GF-D8 (cell line): ENCODE measurements around the gene TMTC3.
"Not testable (repeated sequence)": the region's sequence is repeated elsewhere in the genome, so short reads cannot be mapped to it uniquely, and the experiment has no call there.

Experiments used
- DNase-seq: peaks from one replicate; lab custom pipeline; 2025; lab: John Stamatoyannopoulos, UW

Gene TMTC3

DNA sequence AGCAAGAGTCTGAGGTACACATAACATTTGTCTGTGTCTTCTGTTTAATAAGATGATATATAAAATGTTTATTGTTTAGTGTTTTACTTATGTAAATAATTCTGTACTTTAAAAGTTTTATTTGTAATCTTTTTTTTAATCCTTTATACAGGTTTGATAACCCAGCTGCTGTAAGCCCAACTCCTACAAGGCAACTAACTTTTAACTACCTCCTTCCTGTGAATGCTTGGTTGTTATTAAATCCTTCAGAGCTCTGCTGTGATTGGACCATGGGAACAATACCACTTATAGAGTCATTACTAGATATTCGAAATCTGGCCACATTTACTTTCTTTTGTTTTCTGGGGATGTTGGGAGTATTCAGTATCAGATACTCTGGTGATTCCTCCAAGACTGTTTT, 24.1 kb downstream of the TMTC3 start:
- no peak for DNase-seq

- DNase-seq = no peak
These were observed 25.3 kb downstream of the TMTC3 start for GRCh38 chr12:88167384-88167783.

GRCh38 chr12:88172844-88173407, 30.8 kb downstream of the TMTC3 start:
- DNase-seq = no peak

GRCh38 chr12:88175544-88175943, 33.4 kb downstream of the TMTC3 start:
- DNase-seq = no peak

- DNase-seq = no peak
These were observed 37.4 kb downstream of the TMTC3 start for GRCh38 chr12:88179436-88180014.

GRCh38 chr12:88181881-88182280, 39.8 kb downstream of the TMTC3 start:
- DNase-seq = no peak

GRCh38 chr12:88182416-88182815, 40.3 kb downstream of the TMTC3 start:
- DNase-seq = no peak

DNA sequence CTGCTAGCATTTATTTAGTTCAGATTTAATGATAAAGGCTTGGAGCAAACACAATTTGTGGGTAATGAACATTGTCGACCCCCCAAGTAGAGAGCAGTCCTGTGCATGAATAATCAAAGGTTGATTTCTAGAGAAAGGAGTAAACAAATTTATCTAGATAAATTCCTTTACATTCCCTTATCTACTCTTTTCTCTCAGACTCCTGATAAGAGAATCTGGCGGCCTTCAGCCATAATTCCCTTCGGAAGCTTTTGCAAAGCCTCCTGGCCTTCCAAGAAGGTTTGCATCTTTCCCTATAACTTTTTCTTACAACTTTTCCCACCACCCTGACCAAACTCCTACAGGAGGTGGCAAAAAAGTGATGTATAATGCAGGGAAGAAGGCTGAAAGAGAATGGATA, 42.1 kb downstream of the TMTC3 start:
- no peak for DNase-seq

GRCh38 chr12:88185279-88185678, 43.2 kb downstream of the TMTC3 start:
- DNase-seq = no peak

DNA sequence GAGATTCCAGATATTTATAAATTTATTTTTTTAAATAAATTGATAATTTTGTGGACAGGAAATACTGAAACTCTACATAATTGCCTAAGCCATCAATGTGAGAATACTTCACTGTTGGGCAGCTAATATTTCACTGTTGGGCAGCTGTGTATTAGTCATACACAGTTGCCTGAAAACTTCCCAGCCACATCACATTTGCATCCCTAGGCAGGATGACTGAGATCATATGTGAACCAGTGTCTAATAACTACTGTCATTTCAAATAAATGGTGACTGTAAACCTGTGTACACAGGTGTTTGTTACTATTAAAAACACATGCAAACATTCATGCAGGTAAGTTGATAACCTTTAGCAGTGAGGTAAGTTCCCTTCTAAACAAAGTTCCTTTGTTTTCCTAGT, 43.9 kb downstream of the TMTC3 start:
- no peak for DNase-seq

DNA sequence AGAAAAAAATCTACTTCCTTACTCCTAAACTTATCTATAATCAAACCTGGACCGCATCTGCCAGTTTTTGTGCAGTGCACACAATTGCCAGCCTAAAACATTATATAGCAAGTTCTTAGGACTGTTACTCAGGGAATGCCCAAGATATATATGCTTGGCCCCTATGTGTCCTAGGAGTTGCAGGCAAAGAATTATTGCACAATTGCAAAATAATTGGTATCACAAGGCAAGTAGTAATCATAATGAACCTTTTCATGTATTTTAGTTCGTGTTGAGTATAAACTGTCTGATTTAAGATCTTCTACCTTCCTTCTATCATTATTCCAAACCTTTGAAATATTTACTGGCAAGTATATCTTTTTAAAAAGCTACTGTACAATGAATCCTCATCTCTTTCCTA, 45.5 kb downstream of the TMTC3 start:
- no peak for DNase-seq

- no peak for DNase-seq
These were observed 46.1 kb downstream of the TMTC3 start for GRCh38 chr12:88188180-88188579.

- DNase-seq = no peak
These were observed 50.3 kb downstream of the TMTC3 start for GRCh38 chr12:88192426-88192825.

DNA sequence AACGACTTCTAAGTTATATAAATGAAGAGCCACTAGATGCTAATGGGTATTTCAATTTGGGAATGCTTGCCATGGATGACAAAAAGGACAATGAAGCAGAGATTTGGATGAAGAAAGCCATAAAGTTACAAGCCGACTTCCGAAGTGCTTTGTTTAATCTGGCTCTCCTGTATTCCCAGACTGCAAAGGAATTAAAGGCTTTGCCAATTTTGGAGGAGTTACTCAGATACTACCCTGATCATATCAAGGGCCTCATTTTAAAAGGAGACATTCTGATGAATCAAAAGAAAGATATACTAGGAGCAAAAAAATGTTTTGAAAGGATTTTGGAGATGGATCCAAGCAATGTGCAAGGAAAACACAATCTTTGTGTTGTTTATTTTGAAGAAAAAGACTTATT, 52.8 kb downstream of the TMTC3 start:
- no peak for DNase-seq

- DNase-seq = no peak
These were observed 57.9 kb downstream of the TMTC3 start for GRCh38 chr12:88200029-88200428.

- no peak for DNase-seq
These were observed 60.4 kb downstream of the TMTC3 start for GRCh38 chr12:88202500-88202899.

DNA sequence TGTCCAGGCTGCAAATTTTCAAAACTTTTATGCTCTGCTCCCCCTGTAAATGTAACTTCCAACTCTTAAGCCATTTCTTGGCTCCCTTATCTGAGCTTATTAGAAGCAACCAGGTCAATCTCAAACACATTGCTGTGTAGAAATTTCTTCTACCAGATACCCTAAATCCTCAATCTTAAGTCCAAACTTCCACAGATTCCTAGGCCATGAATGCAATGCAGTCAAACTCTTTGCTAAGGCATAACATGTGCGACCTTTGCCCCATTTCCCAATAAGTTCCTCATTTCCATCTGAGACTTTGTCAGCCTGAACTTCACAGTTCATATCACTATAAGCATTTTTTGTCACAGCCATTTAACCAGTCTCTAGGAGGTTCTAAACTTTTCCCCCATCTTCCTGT, 64.5 kb downstream of the TMTC3 start:
- peak; percentile 15 for DNase-seq

DNA sequence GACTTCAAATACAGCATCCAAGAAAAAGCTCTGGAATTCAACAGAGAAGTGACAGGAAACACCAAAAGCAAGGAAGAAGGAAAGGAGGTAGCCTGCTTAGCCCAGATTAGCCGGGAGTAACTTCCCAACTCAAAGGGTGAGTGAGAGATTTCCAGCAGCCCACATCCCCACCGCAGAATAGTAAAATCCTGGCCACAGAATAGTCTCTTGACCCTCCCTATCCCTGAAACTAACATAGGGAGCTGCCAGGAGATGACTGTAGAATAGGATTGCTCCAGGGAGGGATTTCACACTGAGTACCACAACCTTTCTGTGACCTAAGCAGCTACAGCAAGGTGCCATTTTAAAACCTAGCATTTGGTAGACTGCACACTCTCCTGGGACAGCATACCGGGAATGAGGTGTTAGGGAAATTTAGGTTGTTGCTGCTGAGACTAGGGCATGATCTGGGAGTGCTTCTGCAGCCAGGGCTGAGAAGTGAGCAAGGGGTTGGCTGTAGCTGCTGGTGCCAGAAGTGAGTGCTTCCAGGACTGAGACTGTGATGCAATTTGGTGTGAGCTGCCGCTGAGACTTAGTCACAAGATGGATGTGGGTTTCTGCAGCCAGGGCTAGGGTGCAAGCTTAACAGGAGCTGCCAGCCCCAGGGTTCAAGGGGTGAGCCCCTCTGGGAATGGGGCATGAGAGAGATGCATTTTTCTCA, 66.0 kb downstream of the TMTC3 start:
- no peak for DNase-seq

GRCh38 chr12:88208661-88209060, 66.6 kb downstream of the TMTC3 start:
- DNase-seq = no peak

GRCh38 chr12:88210311-88210710, 68.2 kb downstream of the TMTC3 start:
- DNase-seq = not testable (repeated sequence)

DNA sequence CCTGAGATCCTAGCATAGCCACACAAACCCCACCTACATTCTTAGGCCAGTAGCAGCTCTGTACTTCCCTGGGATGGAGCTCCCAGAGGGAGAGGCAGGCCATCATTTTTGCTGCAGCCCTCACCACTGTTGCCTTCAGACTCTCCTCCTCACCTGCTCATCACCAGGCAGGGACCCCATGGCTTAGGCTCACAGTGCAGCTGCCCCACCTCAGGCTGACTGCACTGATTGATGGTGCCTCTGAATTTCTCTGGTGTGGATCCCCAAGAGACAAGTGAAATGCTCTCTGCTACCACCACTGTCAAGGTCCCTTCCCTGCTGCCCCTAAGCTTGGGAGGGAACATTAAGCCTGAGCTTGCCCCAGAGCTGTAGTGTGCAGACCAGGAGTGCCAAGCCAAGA, 76.2 kb downstream of the TMTC3 start:
- DNase-seq = no peak

DNA sequence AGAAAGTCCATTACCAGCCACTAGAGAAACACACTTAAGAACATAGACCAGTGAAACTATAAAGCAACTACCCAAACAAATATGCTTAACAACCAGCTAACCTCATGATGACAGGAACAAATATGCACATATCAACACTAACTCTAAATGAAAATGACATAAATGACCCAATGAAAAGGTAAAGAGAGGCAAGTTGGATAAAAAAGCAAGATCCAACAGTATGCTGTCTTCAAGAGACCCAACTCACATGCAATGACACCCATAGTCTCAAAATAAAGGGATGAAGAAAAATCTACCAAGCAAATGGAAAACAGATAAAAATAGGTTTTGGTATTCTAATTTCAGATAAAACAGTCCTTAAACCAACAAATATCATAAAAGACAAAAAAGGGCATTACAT, 77.8 kb downstream of the TMTC3 start:
- no peak for DNase-seq

DNA sequence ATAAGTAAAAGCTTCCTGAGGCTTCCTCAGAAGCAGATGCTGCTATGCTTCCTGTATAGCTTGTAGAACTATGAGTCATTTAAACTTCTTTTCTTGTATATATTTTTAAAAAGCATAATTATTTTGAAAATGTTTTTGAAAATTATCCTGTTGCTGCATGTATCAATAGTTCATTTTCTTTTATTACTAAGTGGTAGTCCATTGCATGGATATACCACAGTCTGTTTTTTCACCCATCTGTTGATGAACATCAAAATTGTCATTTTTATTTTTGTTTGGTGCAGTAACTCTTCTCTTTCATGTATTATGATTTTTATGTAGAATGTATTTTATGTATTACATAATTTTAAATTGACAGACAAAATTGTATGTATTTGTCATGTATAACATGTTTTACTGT, 81.4 kb downstream of the TMTC3 start:
- no peak for DNase-seq

- no peak for DNase-seq
These were observed 83.7 kb downstream of the TMTC3 start for GRCh38 chr12:88225776-88226175.
